Prostate gland (tissue), 2 donors: ENCODE data around the gene TBKBP1. TPM values are rescaled to one million over a fixed set of nuclear protein-coding genes. Genes with fewer than 3 reads are reported as not detected.

Source experiments
- DNase-seq: peaks from one replicate; pipeline ENCODE4 v3.0.0-alpha.2; 2019; ENCODE audit warnings: low spot score
- H3K27ac ChIP-seq, 2 donors: fragments of 200-600 bp; sonication (generic); 2 replicates each; pipeline ENCODE4 v1.5.1; 2017 to 2019
- H3K27me3 ChIP-seq: fragments of 200-600 bp; sonication (generic); replicated peaks from 2 replicates; pipeline ENCODE4 v1.5.1; 2019; ENCODE audit not compliant: insufficient read depth
- H3K36me3 ChIP-seq, 2 donors: fragments of 200-600 bp; sonication (generic); 1 replicate in 1 of 2; 2 replicates in 1 of 2; pipeline versions ENCODE4 v1.5.1 to v1.8.1; 2017 to 2019
- H3K4me1 ChIP-seq: fragments of 200-600 bp; sonication (generic); replicated peaks from 2 replicates; pipeline ENCODE4 v1.5.1; 2019
- H3K4me3 ChIP-seq, 2 donors: fragments of 200-600 bp; sonication (generic); 2 replicates each; pipeline ENCODE4 v1.5.1; 2017 to 2019
- H3K9me3 ChIP-seq: fragments of 200-600 bp; sonication (generic); 2 replicates; pipeline ENCODE4 v1.5.1; 2017
- CTCF ChIP-seq, 4 experiments: fragments of 200-600 bp in 2 of 4; fragments of 450-650 bp in 2 of 4; sonication (generic) in 2 of 4; IDR thresholded peaks; 1 replicate in 3 of 4; 2 replicates in 1 of 4; pipeline ENCODE4 v1.5.1; 2016 to 2019; ENCODE audit warnings: antibody characterized with exemption in 4 of 4, mild to moderate bottlenecking in 2 of 4, moderate library complexity in 2 of 4
- POLR2A ChIP-seq: fragments of 450-650 bp; IDR thresholded peaks from one replicate; pipeline ENCODE4 v1.6.1; 2016; ENCODE audit warnings: antibody characterized with exemption, mild to moderate bottlenecking
- POLR2AphosphoS5 ChIP-seq: sonication (generic); formaldehyde crosslinking; IDR thresholded peaks from one replicate; pipeline ENCODE4 v1.6.1; 2017; ENCODE audit warnings: antibody characterized with exemption
- WGBS: methylation state at CpG from one replicate; pipeline ENCODE4 v1.1.5; 2018; 5-methylcytosine and 5-hydroxymethylcytosine counted together
- intact Hi-C: fragments of 100-400 bp; cut with DNase I; formaldehyde crosslinking; loops from one replicate; pipeline ENCODE4 v1.14.2; 2022
- total RNA-seq, 2 donors: library from RNA; depleted of rRNA; stranded (reverse); fragments of >200 nt; gene quantifications; one replicate each; pipeline ENCODE4 v1.1.0, GENCODE V29; 2016

The TBKBP1 gene
- total RNA-seq, 2 donors from 2014 or later = 9.5 to 15.3 TPM

- peaks cover 0 to 9% of the 10 kb centered on the region in 2 donors for H3K36me3 ChIP-seq
- TF ChIP-seq CTCF (IDR thresholded peaks at IDR 0.05) (no peak), POLR2AphosphoS5 (no peak), POLR2A (no peak)
- intact Hi-C loops = no loop called here
Observed at GRCh38 chr17:47713980-47714700, 20.2 kb downstream of the TBKBP1 start.

GRCh38 chr17:47714773-47715396, 20.9 kb downstream of the TBKBP1 start:
- intact Hi-C loops = no loop called here
- no peak for DNase-seq
- WGBS = 81% methylated on average over 6 of the region's 6 CpGs
- Histone ChIP-seq H3K9me3 (no peaks in the 10 kb centered on the region), H3K27me3 (peaks cover 5% of the 10 kb centered on the region), H3K27ac (no peak overlapping the region), H3K4me1 (no peaks in the 10 kb centered on the region), H3K4me3 (no peak overlapping the region), H3K36me3 (peaks cover 0 to 9% of the 10 kb centered on the region in 2 donors)
- TF ChIP-seq POLR2AphosphoS5 (no peak), POLR2A (no peak), CTCF (IDR thresholded peaks at IDR 0.05) (no peak)

More at GRCh38 chr17:47713980-47714700, 20.2 kb downstream of the TBKBP1 start:
- Histone ChIP-seq H3K27ac (no peak overlapping the region), H3K9me3 (no peaks in the 10 kb centered on the region), H3K4me1 (no peaks in the 10 kb centered on the region), H3K27me3 (peaks cover 5% of the 10 kb centered on the region), H3K4me3 (no peak overlapping the region)
- DNase-seq = no peak
- WGBS = 38% methylated on average over 15 of the region's 15 CpGs

- Histone ChIP-seq H3K36me3 (peaks cover 0 to 3% of the 10 kb centered on the region in 2 donors), H3K27ac (no peak overlapping the region), H3K4me1 (no peaks in the 10 kb centered on the region), H3K27me3 (peaks cover 5% of the 10 kb centered on the region), H3K9me3 (no peaks in the 10 kb centered on the region), H3K4me3 (no peak overlapping the region)
- no peak for DNase-seq
- TF ChIP-seq POLR2AphosphoS5 (no peak), CTCF (IDR thresholded peaks at IDR 0.05) (no peak), POLR2A (no peak)
- intact Hi-C loops = no loop called here
- WGBS = 80% methylated on average over 9 of the region's 10 CpGs
Observed at GRCh38 chr17:47715669-47716325, 21.8 kb downstream of the TBKBP1 start.

- H3K27ac ChIP-seq = no peak overlapping the region
- H3K27me3 ChIP-seq = peaks cover 5% of the 10 kb centered on the region
- intact Hi-C loops = no loop called here
- H3K4me3 ChIP-seq = no peak overlapping the region
- TF ChIP-seq POLR2AphosphoS5 (no peak), POLR2A (no peak), CTCF (IDR thresholded peaks at IDR 0.05) (no peak)
- no peaks in the 10 kb centered on the region for H3K9me3 ChIP-seq
- 76% methylated on average over 3 of the region's 3 CpGs for WGBS
- no peak for DNase-seq
- H3K4me1 ChIP-seq = no peaks in the 10 kb centered on the region
- H3K36me3 ChIP-seq = no peaks in the 10 kb centered on the region
Observed at GRCh38 chr17:47716375-47716774, 22.4 kb downstream of the TBKBP1 start.
